ENCODE measurements around the gene MRPS25.

GRCh38 chr3:15092686-15093085, 27.6 kb upstream of the MRPS25 start:
- no peak for TF ChIP-seq CTCF (IDR thresholded peaks at IDR 0.05; ENCODE audit: low read depth, low read length)
- TF ChIP-seq POLR2A (IDR thresholded peaks at IDR 0.05; ENCODE audit: extremely low read depth, insufficient read length): no peak
- no peak for TF ChIP-seq MAX (IDR thresholded peaks at IDR 0.05; ENCODE audit: low read depth, low read length)

Data from NB4 (cell line).